Suprapubic skin (tissue), 4 donors: ENCODE data around the gene OR5K3. TPM values are rescaled to one million over a fixed set of nuclear protein-coding genes. Genes with fewer than 3 reads are reported as not detected.

Experiments used
- DNase-seq, 2 donors: peaks; one replicate each; pipeline ENCODE4 v3.0.0-alpha.2; 2019; ENCODE audit warnings: low spot score in 2 of 2
- H3K27ac ChIP-seq: fragments of 200-600 bp; sonication (generic); one replicate; pipeline ENCODE4 v1.5.1; 2019
- H3K27me3 ChIP-seq: fragments of 200-600 bp; sonication (generic); one replicate; pipeline ENCODE4 v1.5.1; 2019
- H3K36me3 ChIP-seq: fragments of 200-600 bp; sonication (generic); one replicate; pipeline ENCODE4 v1.5.1; 2019
- H3K4me1 ChIP-seq: fragments of 200-600 bp; sonication (generic); one replicate; pipeline ENCODE4 v1.5.1; 2019
- H3K4me3 ChIP-seq: fragments of 200-600 bp; sonication (generic); one replicate; pipeline ENCODE4 v1.5.1; 2019; ENCODE audit warnings: mild to moderate bottlenecking
- H3K9me3 ChIP-seq: fragments of 200-600 bp; sonication (generic); one replicate; pipeline ENCODE4 v1.5.1; 2019
- EP300 ChIP-seq: sonication (generic); formaldehyde crosslinking; IDR thresholded peaks from one replicate; pipeline ENCODE4 v1.6.1; 2017; ENCODE audit warnings: antibody characterized with exemption
- POLR2A ChIP-seq, 2 donors: fragments of 450-650 bp; IDR thresholded peaks; one replicate each; pipeline ENCODE4 v1.6.1; 2017; ENCODE audit warnings: antibody characterized with exemption in 2 of 2, mild to moderate bottlenecking in 2 of 2, moderate library complexity in 2 of 2
- POLR2AphosphoS5 ChIP-seq, 3 donors: sonication (generic); formaldehyde crosslinking; IDR thresholded peaks; one replicate each; pipeline ENCODE4 v1.6.1; 2017; ENCODE audit warnings: antibody characterized with exemption in 3 of 3
- WGBS: methylation state at CpG from one replicate; pipeline ENCODE4 v1.1.5; 2018; 5-methylcytosine and 5-hydroxymethylcytosine counted together
- total RNA-seq, 4 donors: library from RNA; depleted of rRNA; stranded (reverse); fragments of >200 nt; gene quantifications; one replicate each; pipeline ENCODE4 v1.1.0, GENCODE V29; 2016
- TF ChIP-seq, protein P1 (sequence below), 2 donors: fragments of 200-600 bp in 1 of 2; fragments of 450-650 bp in 1 of 2; sonication (generic) in 1 of 2; IDR thresholded peaks; one replicate each; pipeline ENCODE4 v1.5.1; 2016 to 2019; ENCODE audit warnings: antibody characterized with exemption in 2 of 2, mild to moderate bottlenecking in 1 of 2, moderate library complexity in 1 of 2

The OR5K3 gene
- total RNA-seq, 4 donors from 2014 or later = not detected

- H3K9me3 ChIP-seq = peaks cover 14% of the 10 kb centered on the region
- TF ChIP-seq EP300 (no peak), POLR2AphosphoS5 (IDR thresholded peaks at IDR 0.05) (no peak), POLR2A (IDR thresholded peaks at IDR 0.05) (no peak)
- TF ChIP-seq, protein P1, sequence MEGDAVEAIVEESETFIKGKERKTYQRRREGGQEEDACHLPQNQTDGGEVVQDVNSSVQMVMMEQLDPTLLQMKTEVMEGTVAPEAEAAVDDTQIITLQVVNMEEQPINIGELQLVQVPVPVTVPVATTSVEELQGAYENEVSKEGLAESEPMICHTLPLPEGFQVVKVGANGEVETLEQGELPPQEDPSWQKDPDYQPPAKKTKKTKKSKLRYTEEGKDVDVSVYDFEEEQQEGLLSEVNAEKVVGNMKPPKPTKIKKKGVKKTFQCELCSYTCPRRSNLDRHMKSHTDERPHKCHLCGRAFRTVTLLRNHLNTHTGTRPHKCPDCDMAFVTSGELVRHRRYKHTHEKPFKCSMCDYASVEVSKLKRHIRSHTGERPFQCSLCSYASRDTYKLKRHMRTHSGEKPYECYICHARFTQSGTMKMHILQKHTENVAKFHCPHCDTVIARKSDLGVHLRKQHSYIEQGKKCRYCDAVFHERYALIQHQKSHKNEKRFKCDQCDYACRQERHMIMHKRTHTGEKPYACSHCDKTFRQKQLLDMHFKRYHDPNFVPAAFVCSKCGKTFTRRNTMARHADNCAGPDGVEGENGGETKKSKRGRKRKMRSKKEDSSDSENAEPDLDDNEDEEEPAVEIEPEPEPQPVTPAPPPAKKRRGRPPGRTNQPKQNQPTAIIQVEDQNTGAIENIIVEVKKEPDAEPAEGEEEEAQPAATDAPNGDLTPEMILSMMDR (IDR thresholded peaks at IDR 0.05) = no peak
Observed at GRCh38 chr3:98432575-98432974, 42.1 kb downstream of the OR5K3 start.

GRCh38 chr3:98433764-98434163 is 43.3 kb downstream of the OR5K3 start:
- no peaks in the 10 kb centered on the region for H3K4me1 ChIP-seq
- no peak overlapping the region for H3K4me3 ChIP-seq
- H3K9me3 ChIP-seq = peaks cover 5% of the 10 kb centered on the region
- no peaks in the 10 kb centered on the region for H3K27me3 ChIP-seq
- no peak overlapping the region for H3K27ac ChIP-seq
- no peaks in the 10 kb centered on the region for H3K36me3 ChIP-seq
- 30% methylated on average over 2 of the region's 2 CpGs for WGBS
- DNase-seq = no peak
- no peak for TF ChIP-seq EP300
- no peak for TF ChIP-seq POLR2AphosphoS5 (IDR thresholded peaks at IDR 0.05)
- TF ChIP-seq, protein P1 (IDR thresholded peaks at IDR 0.05) = no peak
- TF ChIP-seq POLR2A (IDR thresholded peaks at IDR 0.05) = no peak

More at GRCh38 chr3:98432575-98432974, 42.1 kb downstream of the OR5K3 start:
- H3K27ac ChIP-seq = no peak overlapping the region
- no peak for DNase-seq
- H3K27me3 ChIP-seq = no peaks in the 10 kb centered on the region
- H3K4me3 ChIP-seq = no peak overlapping the region
- H3K4me1 ChIP-seq = no peaks in the 10 kb centered on the region
- no peaks in the 10 kb centered on the region for H3K36me3 ChIP-seq

- H3K36me3 ChIP-seq = no peaks in the 10 kb centered on the region
- H3K27me3 ChIP-seq = no peaks in the 10 kb centered on the region
- no peaks in the 10 kb centered on the region for H3K4me1 ChIP-seq
- TF ChIP-seq POLR2A (IDR thresholded peaks at IDR 0.05) = no peak
- TF ChIP-seq POLR2AphosphoS5 (IDR thresholded peaks at IDR 0.05) = no peak
- no peak for TF ChIP-seq EP300
- TF ChIP-seq, protein P1 (IDR thresholded peaks at IDR 0.05) = no peak
- no peaks in the 10 kb centered on the region for H3K9me3 ChIP-seq
- no peak for DNase-seq
- no peak overlapping the region for H3K4me3 ChIP-seq
- H3K27ac ChIP-seq = no peak overlapping the region
- WGBS = 90% methylated on average over 4 of the region's 4 CpGs
Observed at GRCh38 chr3:98434412-98434811, 43.9 kb downstream of the OR5K3 start.

- TF ChIP-seq POLR2AphosphoS5 (IDR thresholded peaks at IDR 0.05) = no peak
- no peak for TF ChIP-seq EP300
- TF ChIP-seq, protein P1 (IDR thresholded peaks at IDR 0.05) = no peak
- no peak for TF ChIP-seq POLR2A (IDR thresholded peaks at IDR 0.05)
- H3K36me3 ChIP-seq = no peaks in the 10 kb centered on the region
- no peaks in the 10 kb centered on the region for H3K9me3 ChIP-seq
- DNase-seq = no peak
- no peak overlapping the region for H3K4me3 ChIP-seq
- no peak overlapping the region for H3K27ac ChIP-seq
- H3K27me3 ChIP-seq = no peaks in the 10 kb centered on the region
- no peaks in the 10 kb centered on the region for H3K4me1 ChIP-seq
Observed at GRCh38 chr3:98440283-98440682, 49.8 kb downstream of the OR5K3 start.

Other genes starting within 250 kb of the OR5K3 start
- gene OR5H14, start 243.2 kb upstream of the OR5K3 start, total RNA-seq = not detected
- not detected for gene OR5H15, start 224.0 kb upstream of the OR5K3 start, total RNA-seq
- not detected for gene OR5H6, start 126.4 kb upstream of the OR5K3 start, total RNA-seq
- not detected for gene OR5H2, start 108.2 kb upstream of the OR5K3 start, total RNA-seq
- not detected for gene OR5K4, start 36.8 kb upstream of the OR5K3 start, total RNA-seq
- not detected for gene OR5K1, start 72.5 kb downstream of the OR5K3 start, total RNA-seq
- gene OR5K2, start 107.0 kb downstream of the OR5K3 start, total RNA-seq = not detected
- 100 to 1,000 TPM; 137 to 319 (median 159) TPM for gene CLDND1, start 132.2 kb downstream of the OR5K3 start, total RNA-seq
- gene GPR15, start 141.3 kb downstream of the OR5K3 start, total RNA-seq = not detected
- 10 to 100 TPM; 13.2 to 41.3 (median 21.7) TPM for gene CPOX, start 202.9 kb downstream of the OR5K3 start, total RNA-seq